GM12873 (cell line): ENCODE data around the gene TXN.

ENCODE experiments used
- TF ChIP-seq, protein P1 (sequence below): IDR thresholded peaks from 2 replicates; pipeline ENCODE4 v1.5.1; 2012; ENCODE audit warnings: low read depth, mild to moderate bottlenecking, moderate library complexity, low read length, control low read depth; ENCODE audit not compliant: insufficient read depth; ENCODE audit errors: missing control alignments

TXN gene

DNA sequence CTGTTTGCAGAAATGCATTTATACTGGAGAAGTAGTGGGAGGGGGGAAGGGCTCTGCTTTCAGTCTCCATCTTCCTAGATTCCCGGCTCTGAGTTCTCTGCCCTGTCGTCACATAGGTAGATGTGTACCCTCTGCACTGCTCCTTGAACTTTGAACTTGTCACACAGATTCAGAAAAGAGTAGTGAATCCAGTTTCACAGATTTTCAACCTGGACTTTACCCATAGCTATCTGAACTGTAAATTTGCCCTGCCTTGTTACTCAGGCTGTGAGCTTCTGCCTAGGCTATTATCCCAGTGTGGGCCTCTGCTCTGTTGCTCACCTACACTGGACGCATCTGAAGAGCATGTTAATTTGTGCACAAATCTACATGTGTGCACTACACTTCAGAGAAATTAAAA lies 35.5 kb downstream of the TXN start:
- TF ChIP-seq, protein P1, sequence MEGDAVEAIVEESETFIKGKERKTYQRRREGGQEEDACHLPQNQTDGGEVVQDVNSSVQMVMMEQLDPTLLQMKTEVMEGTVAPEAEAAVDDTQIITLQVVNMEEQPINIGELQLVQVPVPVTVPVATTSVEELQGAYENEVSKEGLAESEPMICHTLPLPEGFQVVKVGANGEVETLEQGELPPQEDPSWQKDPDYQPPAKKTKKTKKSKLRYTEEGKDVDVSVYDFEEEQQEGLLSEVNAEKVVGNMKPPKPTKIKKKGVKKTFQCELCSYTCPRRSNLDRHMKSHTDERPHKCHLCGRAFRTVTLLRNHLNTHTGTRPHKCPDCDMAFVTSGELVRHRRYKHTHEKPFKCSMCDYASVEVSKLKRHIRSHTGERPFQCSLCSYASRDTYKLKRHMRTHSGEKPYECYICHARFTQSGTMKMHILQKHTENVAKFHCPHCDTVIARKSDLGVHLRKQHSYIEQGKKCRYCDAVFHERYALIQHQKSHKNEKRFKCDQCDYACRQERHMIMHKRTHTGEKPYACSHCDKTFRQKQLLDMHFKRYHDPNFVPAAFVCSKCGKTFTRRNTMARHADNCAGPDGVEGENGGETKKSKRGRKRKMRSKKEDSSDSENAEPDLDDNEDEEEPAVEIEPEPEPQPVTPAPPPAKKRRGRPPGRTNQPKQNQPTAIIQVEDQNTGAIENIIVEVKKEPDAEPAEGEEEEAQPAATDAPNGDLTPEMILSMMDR: no peak

DNA sequence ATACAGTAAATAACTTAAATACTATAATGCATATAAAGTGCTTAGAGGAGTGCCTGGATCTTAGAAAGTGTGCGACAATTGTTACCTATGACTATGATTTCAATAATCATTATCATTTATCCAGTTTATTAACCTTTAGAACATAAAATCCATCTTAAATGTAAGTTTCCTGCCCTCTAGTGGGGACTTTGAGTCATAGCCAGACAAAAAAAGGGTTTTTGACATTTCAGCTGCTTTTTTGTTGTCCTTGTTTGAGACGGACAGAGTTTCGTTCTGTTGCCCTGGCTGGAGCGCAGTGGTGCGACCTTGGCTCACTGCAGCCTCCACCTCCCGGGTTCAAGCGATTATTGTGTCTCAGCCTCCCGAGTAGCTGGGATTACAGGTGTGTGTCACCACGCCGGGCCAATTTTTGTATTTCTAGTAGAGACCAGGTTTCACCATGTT lies 38.6 kb downstream of the TXN start:
- TF ChIP-seq, protein P1: peak; percentile 64

DNA sequence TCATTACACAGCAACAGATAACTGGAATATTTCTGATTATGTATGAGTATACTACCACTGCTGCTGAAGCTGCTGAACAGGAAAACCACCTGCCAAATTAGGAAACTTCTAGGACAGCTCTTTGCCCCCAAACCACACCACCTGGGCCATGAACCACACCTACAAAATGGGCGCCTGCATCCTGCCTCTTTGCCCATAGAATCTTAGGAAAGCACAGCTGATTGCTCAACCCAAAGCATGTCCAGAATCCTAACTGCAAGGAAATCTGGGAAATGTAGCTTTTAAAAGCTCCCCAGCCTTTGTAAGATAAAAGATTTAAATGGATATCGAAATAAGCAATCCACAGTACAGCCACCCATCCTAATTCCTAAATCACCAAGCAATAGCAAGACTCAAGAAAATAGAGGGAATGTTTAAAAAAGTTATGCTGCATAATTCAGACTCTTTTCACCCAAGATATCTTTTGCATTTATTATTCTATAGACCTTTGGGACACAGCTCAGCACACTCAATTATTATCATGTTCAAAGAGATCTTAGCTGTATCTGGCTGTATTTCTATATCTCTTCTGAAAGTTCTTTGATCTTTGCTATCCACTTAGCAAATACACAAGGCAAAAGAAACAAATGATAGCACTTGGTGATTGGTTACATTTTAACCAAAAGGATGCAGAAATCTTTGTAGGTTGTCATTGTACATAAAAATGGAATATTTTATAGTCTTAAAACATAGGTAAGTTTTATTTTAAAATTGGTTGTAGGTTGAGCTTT lies 41.5 kb downstream of the TXN start:
- TF ChIP-seq, protein P1: no peak

DNA sequence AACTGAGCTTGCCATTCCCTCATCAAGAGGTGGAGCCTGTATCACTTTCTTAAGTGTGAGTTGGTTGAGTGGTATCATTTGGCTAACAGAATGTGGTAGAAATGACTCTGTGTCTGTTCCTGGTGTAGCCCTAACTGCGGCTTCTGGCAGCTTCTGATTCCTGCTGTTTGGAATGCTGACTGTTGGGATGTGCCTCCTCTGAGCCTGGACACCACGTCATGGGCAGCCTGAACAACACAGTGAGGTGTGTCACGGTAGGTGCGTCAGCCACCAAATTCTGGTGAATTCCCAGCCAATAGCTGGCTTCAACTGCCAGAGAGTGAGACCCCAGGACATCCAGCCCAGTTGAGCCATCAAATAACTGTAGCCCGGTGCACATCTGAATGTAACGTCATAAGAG lies 42.2 kb downstream of the TXN start:
- TF ChIP-seq, protein P1: no peak

DNA sequence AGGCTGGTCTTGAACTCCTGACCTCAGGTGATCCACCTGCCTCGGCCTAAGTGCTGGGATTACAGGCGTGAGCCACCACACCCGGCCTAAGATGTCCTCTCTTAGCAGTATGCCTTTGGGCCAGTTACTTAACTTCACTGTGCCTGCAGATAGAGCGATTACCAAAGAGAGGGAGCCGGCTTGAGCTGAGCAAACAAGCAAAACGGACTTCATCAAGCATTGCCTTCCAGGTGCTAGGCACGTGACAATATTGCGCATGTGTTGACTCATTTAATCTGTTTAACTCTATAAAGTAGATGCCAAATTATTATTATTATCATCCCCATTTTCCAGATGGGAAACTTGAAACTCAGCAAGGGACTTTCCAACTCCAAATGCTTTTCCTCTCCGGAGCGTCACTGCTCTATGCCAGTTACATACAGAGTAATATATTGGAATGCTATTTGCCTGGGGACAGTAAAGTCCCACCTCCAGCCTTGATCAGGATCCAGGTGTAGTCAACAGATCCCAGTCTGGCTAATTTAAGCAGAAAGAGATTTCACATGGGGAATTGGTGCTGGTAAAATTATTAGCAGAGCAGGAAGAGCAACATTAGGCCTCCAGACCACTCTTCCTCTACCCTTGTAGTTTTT lies 42.8 kb downstream of the TXN start:
- TF ChIP-seq, protein P1: no peak

DNA sequence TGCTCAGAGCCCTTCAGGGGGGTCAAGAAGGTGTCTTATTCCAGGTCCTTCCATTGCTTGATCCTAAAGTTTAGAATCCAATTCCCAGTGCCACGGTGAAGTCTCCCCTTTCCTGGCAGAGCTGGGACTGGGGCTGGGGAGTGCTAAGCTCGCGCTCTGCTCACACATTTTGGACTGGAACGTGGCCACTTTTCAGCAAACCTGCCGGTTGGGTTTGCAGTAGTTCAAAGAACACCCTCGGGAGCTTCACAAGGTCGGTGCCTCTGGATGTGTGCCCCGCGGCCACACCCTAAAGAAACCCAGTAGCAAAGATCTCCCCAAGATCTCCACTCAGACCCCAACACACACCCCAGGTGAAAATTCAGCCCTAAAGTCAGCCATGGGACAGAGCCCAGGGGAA lies 48.3 kb downstream of the TXN start, which contains the start of gene C9orf152:
C9orf152 (minus strand) TSS at position 129 of the 400 bp plus-strand sequence. CDS start 580 bp downstream, outside the sequence.
- TF ChIP-seq, protein P1: no peak

DNA sequence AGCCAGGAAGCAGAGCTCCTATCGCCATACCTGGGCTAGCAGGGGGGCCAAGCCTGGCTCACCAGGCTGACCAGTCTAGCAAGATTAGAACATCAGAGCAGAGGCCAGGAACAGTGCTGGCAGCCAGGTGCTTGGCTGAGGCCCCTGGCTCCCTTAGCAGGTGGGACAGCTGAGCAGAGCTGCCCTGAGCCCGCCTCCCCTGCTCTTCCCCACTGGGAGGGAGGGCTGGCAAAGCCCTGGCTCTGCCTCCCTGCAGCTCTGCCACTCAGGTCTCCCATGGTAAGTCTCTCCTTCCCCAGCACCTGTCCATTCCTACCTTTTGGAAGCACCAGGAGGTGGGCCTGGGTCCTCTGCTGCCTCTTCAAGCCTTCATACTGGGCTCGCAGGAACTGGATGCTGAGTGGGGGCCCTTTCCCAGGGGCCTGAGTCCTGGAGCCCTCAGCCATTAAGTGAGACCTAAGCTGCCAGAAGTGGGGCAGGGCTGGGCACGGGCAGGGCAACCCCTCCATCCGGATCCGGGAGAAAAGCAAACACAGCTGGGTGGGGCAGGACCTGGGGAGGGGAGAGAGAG lies 49.2 kb downstream of the TXN start:
- TF ChIP-seq, protein P1: no peak
